Measurements from ENCODE around the gene TEAD4.

Gene TEAD4

DNA sequence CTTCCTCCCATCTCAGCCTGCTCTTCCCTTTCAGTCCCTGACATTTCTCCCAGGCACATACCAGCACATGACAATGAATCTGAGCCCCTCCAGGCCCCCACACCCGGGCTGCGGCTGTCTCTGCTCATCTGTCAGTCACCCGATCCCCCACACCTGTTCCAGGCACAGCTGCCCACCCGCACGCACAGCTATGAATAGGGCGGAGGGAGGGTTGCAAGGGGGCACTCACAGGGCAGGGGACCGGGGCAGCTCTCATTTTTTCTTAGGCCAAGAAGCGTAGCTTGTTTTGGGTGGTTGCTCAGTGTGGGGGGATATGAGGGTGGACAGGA lies 74.3 kb downstream of the TEAD4 start:
- H3K27ac Mint-ChIP-seq, result peak overlapping the region; percentile 81 to 94 (median 86)
- TF ChIP-seq, protein P1, sequence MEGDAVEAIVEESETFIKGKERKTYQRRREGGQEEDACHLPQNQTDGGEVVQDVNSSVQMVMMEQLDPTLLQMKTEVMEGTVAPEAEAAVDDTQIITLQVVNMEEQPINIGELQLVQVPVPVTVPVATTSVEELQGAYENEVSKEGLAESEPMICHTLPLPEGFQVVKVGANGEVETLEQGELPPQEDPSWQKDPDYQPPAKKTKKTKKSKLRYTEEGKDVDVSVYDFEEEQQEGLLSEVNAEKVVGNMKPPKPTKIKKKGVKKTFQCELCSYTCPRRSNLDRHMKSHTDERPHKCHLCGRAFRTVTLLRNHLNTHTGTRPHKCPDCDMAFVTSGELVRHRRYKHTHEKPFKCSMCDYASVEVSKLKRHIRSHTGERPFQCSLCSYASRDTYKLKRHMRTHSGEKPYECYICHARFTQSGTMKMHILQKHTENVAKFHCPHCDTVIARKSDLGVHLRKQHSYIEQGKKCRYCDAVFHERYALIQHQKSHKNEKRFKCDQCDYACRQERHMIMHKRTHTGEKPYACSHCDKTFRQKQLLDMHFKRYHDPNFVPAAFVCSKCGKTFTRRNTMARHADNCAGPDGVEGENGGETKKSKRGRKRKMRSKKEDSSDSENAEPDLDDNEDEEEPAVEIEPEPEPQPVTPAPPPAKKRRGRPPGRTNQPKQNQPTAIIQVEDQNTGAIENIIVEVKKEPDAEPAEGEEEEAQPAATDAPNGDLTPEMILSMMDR (IDR thresholded peaks at IDR 0.05; ENCODE audit: unreplicated experiment in 3 of 3), result no peak
- no peaks in the 10 kb centered on the region for H3K9me3 Mint-ChIP-seq
- H3K27me3 Mint-ChIP-seq (ENCODE audit: low read depth), result peaks cover 3% of the 10 kb centered on the region
- peak overlapping the region in 2 of 3 experiments; percentile 32 to 59 for H3K4me3 Mint-ChIP-seq
- H3K4me1 Mint-ChIP-seq, result peaks cover 60% of the 10 kb centered on the region
- H3K36me3 Mint-ChIP-seq (ENCODE audit: low read depth), result peaks cover 5% of the 10 kb centered on the region

DNA sequence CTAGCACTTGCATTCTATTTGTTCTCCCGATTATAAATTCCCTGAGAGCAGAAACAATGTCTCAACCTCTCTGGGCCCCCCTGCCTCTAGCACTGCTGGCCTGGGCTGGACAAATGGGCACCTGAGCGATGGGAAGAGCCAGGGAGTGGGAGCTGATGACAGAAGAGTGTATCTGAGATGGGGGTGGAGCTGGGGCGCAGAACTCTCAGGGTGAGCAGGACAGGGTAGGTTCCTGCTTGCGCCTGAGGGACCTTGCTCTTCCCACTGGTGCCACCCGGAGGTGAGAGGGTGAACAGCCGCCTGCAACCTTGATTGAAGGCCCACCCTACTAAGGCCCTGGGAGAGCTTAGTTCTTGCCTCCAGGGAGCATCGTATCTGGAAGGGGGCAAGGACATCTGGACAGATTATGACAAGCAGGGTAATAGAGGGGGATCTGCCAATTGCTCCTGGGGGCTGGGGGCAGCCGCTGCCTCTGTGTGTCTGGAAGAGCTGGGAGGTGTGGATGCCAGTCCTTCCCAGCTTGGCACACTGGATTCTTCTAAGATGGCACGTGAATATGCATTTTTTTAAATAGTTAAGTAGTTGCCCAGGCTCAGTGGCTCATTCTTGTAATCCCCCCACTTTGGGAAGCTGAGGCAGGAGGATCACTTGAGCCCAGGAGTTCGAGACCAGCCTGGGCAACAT lies 75.0 kb downstream of the TEAD4 start:
- Mint-ChIP-seq H3K27ac (peak overlapping the region; percentile 81 to 94 (median 86)), H3K4me1 (peaks cover 65% of the 10 kb centered on the region), H3K9me3 (no peaks in the 10 kb centered on the region), H3K27me3 (ENCODE audit: low read depth) (peaks cover 3% of the 10 kb centered on the region), H3K4me3 (peak overlapping the region; percentile 11 to 59 (median 28)), H3K36me3 (ENCODE audit: low read depth) (peaks cover 5% of the 10 kb centered on the region)
- TF ChIP-seq, protein P1 (IDR thresholded peaks at IDR 0.05; ENCODE audit: unreplicated experiment in 3 of 3), result peak; percentile 66 to 76 (median 74)

- TF ChIP-seq, protein P1 (IDR thresholded peaks at IDR 0.05; ENCODE audit: unreplicated experiment in 3 of 3), result no peak
- Mint-ChIP-seq H3K4me1 (peaks cover 58% of the 10 kb centered on the region), H3K4me3 (no peak overlapping the region), H3K9me3 (no peaks in the 10 kb centered on the region), H3K27me3 (ENCODE audit: low read depth) (peaks cover 3% of the 10 kb centered on the region), H3K36me3 (ENCODE audit: low read depth) (no peaks in the 10 kb centered on the region), H3K27ac (no peak overlapping the region)
Observed at GRCh38 chr12:3035171-3035570, 76.0 kb downstream of the TEAD4 start.

DNA sequence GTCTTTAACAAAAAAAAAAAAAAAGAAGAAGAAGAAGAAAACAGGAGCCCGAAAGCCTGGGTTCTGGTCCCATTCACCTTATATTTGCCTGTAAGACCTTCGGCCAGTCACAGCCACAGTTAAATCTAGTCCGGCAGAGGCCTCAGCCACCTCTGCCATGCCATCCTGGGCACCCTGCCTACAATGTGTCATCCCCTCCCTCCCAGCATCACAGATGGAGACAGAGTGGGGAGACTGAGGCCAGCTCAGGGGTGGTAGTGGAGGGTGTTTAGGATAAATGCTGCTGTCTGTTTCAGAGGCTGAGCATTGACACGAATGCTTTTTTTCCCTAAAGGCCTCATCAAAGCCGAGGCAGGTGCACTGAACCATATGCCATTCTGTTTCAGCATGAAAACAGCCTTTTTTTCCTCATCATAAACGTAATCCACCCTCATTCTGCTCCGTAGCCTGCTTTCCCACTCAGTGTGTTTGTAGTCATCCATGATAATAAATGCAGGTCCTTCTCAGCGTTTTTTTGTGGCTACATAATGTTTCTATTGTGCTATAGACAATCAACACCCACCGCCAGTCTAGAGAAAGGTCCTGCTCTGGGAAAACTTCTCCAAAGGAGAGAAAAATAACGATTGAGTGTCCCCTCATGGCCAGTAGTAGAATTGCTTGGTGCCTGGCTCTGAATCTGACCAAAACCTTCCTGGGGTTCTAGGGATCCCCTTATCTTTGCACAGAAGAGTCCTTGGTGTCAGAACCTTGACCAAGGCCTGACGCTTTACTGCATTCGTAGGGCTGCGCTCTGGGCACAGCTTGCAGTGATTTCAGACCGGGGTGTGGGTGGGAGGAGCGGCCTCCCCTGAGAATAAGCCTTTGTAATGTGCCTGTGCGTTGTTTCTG lies 76.9 kb downstream of the TEAD4 start:
- Mint-ChIP-seq H3K4me1 (peaks cover 49% of the 10 kb centered on the region), H3K36me3 (ENCODE audit: low read depth) (no peaks in the 10 kb centered on the region), H3K9me3 (no peaks in the 10 kb centered on the region), H3K27me3 (ENCODE audit: low read depth) (no peaks in the 10 kb centered on the region), H3K4me3 (no peak overlapping the region), H3K27ac (peak overlapping the region; percentile 20 to 45 (median 37))
- TF ChIP-seq, protein P1 (IDR thresholded peaks at IDR 0.05; ENCODE audit: unreplicated experiment in 3 of 3), result peak; percentile 52 to 58 (median 57)

- Mint-ChIP-seq H3K4me3 (no peak overlapping the region), H3K4me1 (peaks cover 46% of the 10 kb centered on the region), H3K27ac (no peak overlapping the region), H3K9me3 (no peaks in the 10 kb centered on the region), H3K36me3 (ENCODE audit: low read depth) (peaks cover 4% of the 10 kb centered on the region), H3K27me3 (ENCODE audit: low read depth) (no peaks in the 10 kb centered on the region)
- TF ChIP-seq, protein P1 (IDR thresholded peaks at IDR 0.05; ENCODE audit: unreplicated experiment in 3 of 3), result no peak
Observed at GRCh38 chr12:3036901-3037600, 77.9 kb downstream of the TEAD4 start.
